ENCODE data around the gene CDIP1.

The CDIP1 gene

DNA sequence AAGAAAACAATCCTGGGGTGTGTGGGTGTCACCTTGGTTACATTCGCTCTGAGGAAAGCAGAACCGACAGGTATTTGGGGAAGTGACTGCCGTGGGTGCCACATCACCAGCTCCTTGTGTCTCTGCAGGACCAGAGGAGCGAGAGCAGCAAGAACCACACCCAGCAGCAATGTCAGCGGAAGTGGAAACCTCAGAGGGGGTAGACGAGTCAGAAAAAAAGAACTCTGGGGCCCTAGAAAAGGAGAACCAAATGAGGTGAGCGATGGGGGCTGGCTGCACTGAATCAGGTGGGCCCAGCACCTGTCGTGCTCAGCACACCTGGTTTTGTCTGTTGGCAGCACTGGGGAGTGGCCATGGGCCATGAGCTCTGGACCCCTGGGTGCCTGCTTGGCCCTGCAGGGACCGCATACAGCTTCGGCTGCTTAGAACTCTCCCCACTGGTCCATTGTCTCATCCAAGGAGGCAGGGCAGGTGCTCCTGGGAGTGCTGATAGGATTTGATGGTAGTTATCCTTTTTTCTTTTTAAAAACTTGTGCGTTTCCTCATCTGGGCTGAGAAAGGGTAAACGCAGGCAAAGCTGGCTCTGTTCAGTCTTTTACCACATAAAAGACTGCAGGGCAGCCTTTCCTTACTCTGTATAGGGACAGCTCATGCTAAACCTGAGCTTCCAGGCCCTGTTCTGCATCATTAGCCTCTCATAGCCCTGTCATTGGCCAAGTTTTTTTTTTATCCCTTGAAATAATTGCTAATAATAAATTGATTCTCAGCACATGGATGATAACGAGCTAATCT lies 33.0 kb downstream of the CDIP1 start:
- TF ChIP-seq, protein P1, sequence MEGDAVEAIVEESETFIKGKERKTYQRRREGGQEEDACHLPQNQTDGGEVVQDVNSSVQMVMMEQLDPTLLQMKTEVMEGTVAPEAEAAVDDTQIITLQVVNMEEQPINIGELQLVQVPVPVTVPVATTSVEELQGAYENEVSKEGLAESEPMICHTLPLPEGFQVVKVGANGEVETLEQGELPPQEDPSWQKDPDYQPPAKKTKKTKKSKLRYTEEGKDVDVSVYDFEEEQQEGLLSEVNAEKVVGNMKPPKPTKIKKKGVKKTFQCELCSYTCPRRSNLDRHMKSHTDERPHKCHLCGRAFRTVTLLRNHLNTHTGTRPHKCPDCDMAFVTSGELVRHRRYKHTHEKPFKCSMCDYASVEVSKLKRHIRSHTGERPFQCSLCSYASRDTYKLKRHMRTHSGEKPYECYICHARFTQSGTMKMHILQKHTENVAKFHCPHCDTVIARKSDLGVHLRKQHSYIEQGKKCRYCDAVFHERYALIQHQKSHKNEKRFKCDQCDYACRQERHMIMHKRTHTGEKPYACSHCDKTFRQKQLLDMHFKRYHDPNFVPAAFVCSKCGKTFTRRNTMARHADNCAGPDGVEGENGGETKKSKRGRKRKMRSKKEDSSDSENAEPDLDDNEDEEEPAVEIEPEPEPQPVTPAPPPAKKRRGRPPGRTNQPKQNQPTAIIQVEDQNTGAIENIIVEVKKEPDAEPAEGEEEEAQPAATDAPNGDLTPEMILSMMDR (IDR thresholded peaks at IDR 0.05), result no peak

DNA sequence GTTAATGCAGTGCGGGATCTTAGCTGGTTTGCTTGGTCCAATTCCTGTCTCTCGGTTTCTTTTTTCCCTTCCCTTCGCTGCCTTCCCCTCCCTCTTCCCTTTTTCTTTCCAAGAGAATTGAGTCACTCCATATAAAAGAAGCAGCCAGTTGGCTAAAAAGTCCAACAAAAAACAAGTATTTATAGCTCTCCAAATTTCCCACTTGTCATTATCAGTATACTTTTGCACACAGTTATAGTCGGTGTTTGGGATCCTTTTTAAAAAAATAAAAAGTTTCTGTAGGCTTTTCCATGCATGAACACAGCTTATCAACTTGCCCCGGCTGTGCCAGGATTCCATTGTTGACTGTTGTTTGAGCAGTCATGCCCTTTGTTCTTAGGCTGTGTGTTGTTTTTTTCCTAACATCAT lies 37.5 kb downstream of the CDIP1 start:
- TF ChIP-seq, protein P1 (IDR thresholded peaks at IDR 0.05), result no peak

DNA sequence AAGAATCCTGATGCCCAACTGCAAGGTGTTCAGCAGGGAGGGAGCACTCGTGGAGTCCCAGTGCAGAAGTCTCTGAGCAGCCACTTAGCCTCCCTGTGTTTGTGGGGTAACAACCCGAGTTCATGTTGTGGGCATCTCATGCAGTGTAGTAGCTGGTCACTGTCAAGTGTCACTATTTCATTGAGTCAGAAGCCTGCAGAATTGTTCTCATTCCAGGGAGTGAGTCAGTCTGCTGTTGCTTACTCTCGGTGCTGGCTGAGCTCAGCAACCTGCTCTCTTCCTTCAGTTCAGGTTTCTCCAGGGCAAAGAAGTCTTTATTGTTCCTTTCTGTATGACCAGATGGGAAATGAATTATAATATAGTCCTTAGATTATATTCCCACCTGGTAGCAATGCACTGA lies 38.3 kb downstream of the CDIP1 start:
- TF ChIP-seq, protein P1 (IDR thresholded peaks at IDR 0.05), result no peak

DNA sequence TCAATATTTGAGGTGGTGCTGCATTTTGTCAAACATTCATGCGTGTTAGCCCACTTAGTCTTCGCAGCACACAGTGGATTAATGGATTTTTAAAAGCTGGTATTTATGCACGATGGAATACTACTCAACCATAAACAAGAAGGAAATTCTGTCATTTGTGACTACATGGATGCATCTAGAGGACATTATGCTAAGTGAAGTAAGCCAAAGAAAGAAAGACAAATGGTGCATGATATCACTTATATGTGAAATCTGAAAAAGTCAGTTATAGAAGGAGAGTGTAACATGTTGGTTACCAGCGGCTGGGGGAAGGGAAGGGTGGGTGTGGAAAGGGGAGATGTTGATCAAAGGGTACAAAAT lies 39.4 kb downstream of the CDIP1 start:
- TF ChIP-seq, protein P1 (IDR thresholded peaks at IDR 0.05), result no peak

DNA sequence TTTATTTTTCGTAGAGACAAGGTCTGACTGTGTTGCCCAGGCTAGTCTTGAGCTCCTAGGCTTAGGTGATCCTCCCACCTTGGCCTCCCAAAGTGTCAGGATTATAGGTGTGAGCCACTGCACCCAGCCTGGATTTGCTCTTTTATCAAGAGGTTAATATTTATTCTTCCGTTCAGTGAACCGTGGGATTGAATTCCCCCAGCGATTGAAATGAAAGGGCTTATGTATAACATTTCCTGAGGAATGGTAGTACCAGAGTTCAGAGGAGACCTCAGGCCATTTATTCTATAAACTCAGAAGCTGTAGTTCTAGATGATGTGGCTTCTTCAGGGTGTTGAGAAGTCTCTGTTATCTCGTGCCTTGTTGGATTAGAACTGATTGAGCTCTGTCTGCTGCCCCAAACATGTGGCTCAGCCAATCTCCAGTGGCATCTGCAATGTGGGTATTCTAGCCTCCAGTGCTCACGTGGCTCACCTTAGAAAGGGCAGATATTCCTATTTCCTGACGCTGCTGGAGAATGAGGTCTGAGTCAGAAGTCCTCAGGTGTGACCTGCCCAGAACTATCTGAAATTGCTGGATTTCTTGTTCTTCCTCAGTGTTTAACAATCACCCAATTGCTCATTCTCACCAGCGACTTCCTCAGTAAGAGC lies 39.9 kb downstream of the CDIP1 start:
- TF ChIP-seq, protein P1 (IDR thresholded peaks at IDR 0.05), result no peak

DNA sequence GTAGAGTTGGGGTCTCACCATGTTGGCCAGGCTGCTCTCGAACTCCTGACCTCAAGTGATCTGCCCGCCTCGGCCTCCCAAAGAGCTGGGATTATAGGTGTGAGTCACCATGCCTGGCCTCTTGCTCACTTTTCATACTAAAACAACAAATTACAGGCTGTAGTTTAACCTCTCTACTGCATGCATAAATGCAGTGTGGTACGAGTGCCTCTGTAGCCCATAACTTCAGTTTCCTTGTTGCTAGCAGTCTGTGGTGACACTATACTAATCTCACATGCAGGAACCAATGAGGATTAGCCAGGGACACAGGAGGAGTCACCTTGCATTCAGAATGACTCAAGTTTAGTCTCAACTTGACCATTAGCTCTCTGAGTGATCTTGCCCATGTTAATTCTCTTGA lies 42.3 kb downstream of the CDIP1 start:
- TF ChIP-seq, protein P1 (IDR thresholded peaks at IDR 0.05), result no peak

DNA sequence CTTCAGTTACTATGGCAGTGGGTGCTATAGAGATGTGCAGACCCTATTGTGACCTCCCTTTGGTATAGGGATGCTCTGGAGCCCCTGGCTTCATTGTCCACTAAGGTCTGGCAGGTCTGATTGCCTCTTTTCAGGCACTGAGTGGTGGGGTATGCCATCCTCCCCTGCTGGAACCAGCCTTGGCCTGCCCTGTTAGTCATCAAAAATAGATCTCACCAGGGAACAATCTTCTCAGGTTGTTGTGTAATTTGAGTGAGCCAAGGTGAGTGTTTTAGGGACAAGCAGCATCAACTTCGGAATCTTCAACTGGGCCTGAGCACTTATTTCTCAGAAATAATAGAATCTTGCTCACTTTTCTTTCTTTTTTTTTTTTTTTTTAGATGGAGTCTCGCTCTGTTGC lies 42.8 kb downstream of the CDIP1 start:
- TF ChIP-seq, protein P1 (IDR thresholded peaks at IDR 0.05), result no peak

Measured in LNCAP (cell line).